Spleen (tissue), 7 donors: Measurements from ENCODE around the gene NHLRC4.

Experiments used
- CTCF ChIP-seq, 11 experiments: fragments of 200-600 bp in 7 of 11; fragments of 450-650 bp in 4 of 11; sonication (generic) in 4 of 11; IDR thresholded peaks in 8 of 11; conservative IDR thresholded peaks in 3 of 11; 1 replicate in 7 of 11; 2 replicates in 4 of 11; pipeline versions ENCODE4 v1.4.0 to v1.8.0; 2016 to 2021; ENCODE audit warnings: antibody characterized with exemption in 11 of 11, inconsistent platforms in 4 of 11, mild to moderate bottlenecking in 1 of 11
- POLR2AphosphoS5 ChIP-seq, 3 donors: sonication (generic); formaldehyde crosslinking; IDR thresholded peaks; one replicate each; pipeline ENCODE4 v1.5.1; 2017; ENCODE audit warnings: antibody characterized with exemption in 3 of 3
- donor health status: DM: no; HTN: no; CAD: no; lungs with moderate emphysema.
- donor health status: DM: no; HTN: no; CAD: no.
- donor health status: DM: no; HTN: no; CAD: no.

GRCh38 chr16:585351-585750 is 18.5 kb downstream of the NHLRC4 start:
- TF ChIP-seq CTCF (IDR thresholded peaks at IDR 0.05 in 8 of 11, conservative IDR thresholded peaks at IDR 0.05 in 3 of 11) (no peak), POLR2AphosphoS5 (IDR thresholded peaks at IDR 0.05) (peak; percentile 27 to 76 (median 53))
